ENCODE results near the gene CADPS2. TPM values are rescaled to one million over a fixed set of nuclear protein-coding genes. Genes with fewer than 3 reads are reported as not detected.
"Not testable (repeated sequence)": the region's sequence is repeated elsewhere in the genome, so short reads cannot be mapped to it uniquely, and the experiment has no call there.

CADPS2 gene
- total RNA-seq, 1 donor from 2014 or later: 20.9 TPM

GRCh38 chr7:122709930-122710646, 176.2 kb downstream of the CADPS2 start:
- no peak for DNase-seq

- no peak for DNase-seq
Measured at GRCh38 chr7:122706836-122707235, 179.4 kb downstream of the CADPS2 start.

GRCh38 chr7:122702872-122703510, 183.3 kb downstream of the CADPS2 start, which contains the start of gene RNF148:
RNF148 (minus strand) TSS chr7:122702922; CDS start chr7:122702750, 172 bp downstream.
- DNase-seq: no peak

- no peak for DNase-seq
Measured at GRCh38 chr7:122699017-122699416, 187.2 kb downstream of the CADPS2 start, which contains the start of gene RNF133. RNF133 (minus strand) TSS chr7:122699117; CDS start chr7:122698918, 199 bp downstream.

GRCh38 chr7:122695816-122696215, 190.4 kb downstream of the CADPS2 start:
- DNase-seq: no peak

- no peak for DNase-seq
Measured at GRCh38 chr7:122694697-122695096, 191.6 kb downstream of the CADPS2 start.

- no peak for DNase-seq
Measured at GRCh38 chr7:122692769-122693309, 193.4 kb downstream of the CADPS2 start.

GRCh38 chr7:122691569-122692235, 194.6 kb downstream of the CADPS2 start:
- DNase-seq: no peak

- DNase-seq: no peak
Measured at GRCh38 chr7:122689346-122690109, 196.7 kb downstream of the CADPS2 start.

- DNase-seq: no peak
Measured at GRCh38 chr7:122688400-122688998, 197.8 kb downstream of the CADPS2 start.

GRCh38 chr7:122686360-122686878, 199.8 kb downstream of the CADPS2 start:
- no peak for DNase-seq

GRCh38 chr7:122684504-122684903, 201.8 kb downstream of the CADPS2 start:
- DNase-seq: no peak

- DNase-seq: no peak
Measured at GRCh38 chr7:122682815-122683550, 203.3 kb downstream of the CADPS2 start.

GRCh38 chr7:122681186-122681585, 205.1 kb downstream of the CADPS2 start:
- not testable (repeated sequence) for DNase-seq

GRCh38 chr7:122679813-122680212, 206.4 kb downstream of the CADPS2 start:
- DNase-seq: no peak

- DNase-seq: not testable (repeated sequence)
Measured at GRCh38 chr7:122679269-122679709, 207.0 kb downstream of the CADPS2 start.

- no peak for DNase-seq
Measured at GRCh38 chr7:122677149-122677548, 209.1 kb downstream of the CADPS2 start.

- DNase-seq: no peak
Measured at GRCh38 chr7:122676466-122676865, 209.8 kb downstream of the CADPS2 start.

GRCh38 chr7:122675621-122676020, 210.6 kb downstream of the CADPS2 start:
- DNase-seq: no peak

- DNase-seq: no peak
Measured at GRCh38 chr7:122675011-122675410, 211.2 kb downstream of the CADPS2 start.

- DNase-seq: no peak
Measured at GRCh38 chr7:122674502-122674901, 211.8 kb downstream of the CADPS2 start.
